Sigmoid colon (tissue), 7 donors: Measurements from ENCODE around the gene SESN3. TPM values are rescaled to one million over a fixed set of nuclear protein-coding genes. Genes with fewer than 3 reads are reported as not detected.
A peak's percentile ranks its signal among the peaks of the same experiment; 100 is the strongest.

ENCODE experiments used
- DNase-seq: peaks from one replicate; pipeline ENCODE4 v3.0.0-alpha.2; 2019
- H3K27ac ChIP-seq, 4 donors: fragments of 200-600 bp; sonication (generic); one replicate each; pipeline ENCODE4 v1.5.1; 2016 to 2019; ENCODE audit warnings: mild to moderate bottlenecking in 1 of 4
- H3K27me3 ChIP-seq, 3 donors: fragments of 200-600 bp; sonication (generic); one replicate each; pipeline ENCODE4 v1.5.1; 2019; ENCODE audit warnings: mild to moderate bottlenecking in 1 of 3
- H3K36me3 ChIP-seq, 4 donors: fragments of 200-600 bp; sonication (generic); one replicate each; pipeline ENCODE4 v1.5.1; 2016 to 2019
- H3K4me1 ChIP-seq, 4 donors: fragments of 200-600 bp; sonication (generic); one replicate each; pipeline ENCODE4 v1.5.1; 2017 to 2019
- H3K4me3 ChIP-seq, 4 donors: fragments of 200-600 bp; sonication (generic); one replicate each; pipeline ENCODE4 v1.5.1; 2017 to 2019; ENCODE audit warnings: mild to moderate bottlenecking in 2 of 4, moderate library complexity in 1 of 4
- H3K9me3 ChIP-seq, 4 donors: fragments of 200-600 bp in 3 of 4; sonication (generic) in 3 of 4; one replicate each; pipeline versions ENCODE4 v1.5.1 to v1.6.1; 2013 to 2019
- EP300 ChIP-seq, 4 donors: sonication (generic); formaldehyde crosslinking; IDR thresholded peaks; one replicate each; pipeline ENCODE4 v1.6.1; 2017; ENCODE audit warnings: antibody characterized with exemption in 4 of 4
- POLR2A ChIP-seq, 2 donors: fragments of 450-650 bp; IDR thresholded peaks; one replicate each; pipeline ENCODE4 v1.6.1; 2016; ENCODE audit warnings: antibody characterized with exemption in 2 of 2, mild to moderate bottlenecking in 2 of 2, moderate library complexity in 2 of 2
- POLR2AphosphoS5 ChIP-seq, 4 donors: sonication (generic); formaldehyde crosslinking; IDR thresholded peaks; one replicate each; pipeline ENCODE4 v1.6.1; 2017; ENCODE audit warnings: antibody characterized with exemption in 4 of 4
- WGBS, 2 donors: extraction: QIAGEN DNeasy Blood & Tissue Kit; methylation state at CpG; one replicate each; pipeline ENCODE4 v1.1.7; 2013; 5-methylcytosine and 5-hydroxymethylcytosine counted together
- intact Hi-C: fragments of 100-400 bp; cut with DNase I; formaldehyde crosslinking; loops from one replicate; pipeline ENCODE4 v1.15.1; 2023
- polyA plus RNA-seq, 3 donors: library from polyadenylated mRNA; stranded (reverse); fragments of 200-250 nt; gene quantifications; one replicate each; pipeline ENCODE4 v1.2.3, GENCODE V29; 2013
- total RNA-seq, 4 donors: library from RNA; depleted of rRNA; stranded (reverse); fragments of >200 nt; gene quantifications; one replicate each; pipeline ENCODE4 v1.1.0, GENCODE V29; 2016
- TF ChIP-seq, protein P1 (sequence below), 4 experiments: fragments of 450-650 bp in 3 of 4; fragments of 200-600 bp in 1 of 4; IDR thresholded peaks; one replicate each; pipeline ENCODE4 v1.5.1; 2016 to 2019; ENCODE audit warnings: antibody characterized with exemption in 4 of 4, mild to moderate bottlenecking in 3 of 4, moderate library complexity in 2 of 4
- donor health status: healthy with polysubstance abuse.
- donor health status: Bipolar disorder and iron deficiency.
- donor health status: healthy.

SESN3 gene
- total and polyA plus RNA-seq, 7 donors: 2.1 to 20.8 (median 8.7) TPM

GRCh38 chr11:95255251-95256145 is 24.5 kb upstream of the SESN3 start:
- Histone ChIP-seq H3K4me1 (peaks cover 0 to 23% (median 14%) of the 10 kb centered on the region in 4 donors), H3K27me3 (no peaks in the 10 kb centered on the region), H3K36me3 (no peaks in the 10 kb centered on the region), H3K4me3 (no peak overlapping the region), H3K27ac (peak overlapping the region in 3 of 4 donors; percentile 57 to 73 (median 68)), H3K9me3 (no peaks in the 10 kb centered on the region)
- intact Hi-C loops: no loop called here
- DNase-seq: no peak
- no peak for TF ChIP-seq POLR2AphosphoS5 (IDR thresholded peaks at IDR 0.05)
- TF ChIP-seq, protein P1, sequence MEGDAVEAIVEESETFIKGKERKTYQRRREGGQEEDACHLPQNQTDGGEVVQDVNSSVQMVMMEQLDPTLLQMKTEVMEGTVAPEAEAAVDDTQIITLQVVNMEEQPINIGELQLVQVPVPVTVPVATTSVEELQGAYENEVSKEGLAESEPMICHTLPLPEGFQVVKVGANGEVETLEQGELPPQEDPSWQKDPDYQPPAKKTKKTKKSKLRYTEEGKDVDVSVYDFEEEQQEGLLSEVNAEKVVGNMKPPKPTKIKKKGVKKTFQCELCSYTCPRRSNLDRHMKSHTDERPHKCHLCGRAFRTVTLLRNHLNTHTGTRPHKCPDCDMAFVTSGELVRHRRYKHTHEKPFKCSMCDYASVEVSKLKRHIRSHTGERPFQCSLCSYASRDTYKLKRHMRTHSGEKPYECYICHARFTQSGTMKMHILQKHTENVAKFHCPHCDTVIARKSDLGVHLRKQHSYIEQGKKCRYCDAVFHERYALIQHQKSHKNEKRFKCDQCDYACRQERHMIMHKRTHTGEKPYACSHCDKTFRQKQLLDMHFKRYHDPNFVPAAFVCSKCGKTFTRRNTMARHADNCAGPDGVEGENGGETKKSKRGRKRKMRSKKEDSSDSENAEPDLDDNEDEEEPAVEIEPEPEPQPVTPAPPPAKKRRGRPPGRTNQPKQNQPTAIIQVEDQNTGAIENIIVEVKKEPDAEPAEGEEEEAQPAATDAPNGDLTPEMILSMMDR (IDR thresholded peaks at IDR 0.05): no peak
- TF ChIP-seq EP300 (IDR thresholded peaks at IDR 0.05): no peak
- no peak for TF ChIP-seq POLR2A (IDR thresholded peaks at IDR 0.05)
- WGBS, 2 donors: 82 to 84% methylated on average over 4 of the region's 4 CpGs

GRCh38 chr11:95254716-95255115 is 23.7 kb upstream of the SESN3 start:
- no peaks in the 10 kb centered on the region for H3K9me3 ChIP-seq
- TF ChIP-seq, protein P1 (IDR thresholded peaks at IDR 0.05): no peak
- TF ChIP-seq POLR2AphosphoS5 (IDR thresholded peaks at IDR 0.05): no peak
- TF ChIP-seq POLR2A (IDR thresholded peaks at IDR 0.05): no peak
- TF ChIP-seq EP300 (IDR thresholded peaks at IDR 0.05): no peak
- no peak for DNase-seq
- intact Hi-C loops: no loop called here
- peaks cover 0 to 23% (median 14%) of the 10 kb centered on the region in 4 donors for H3K4me1 ChIP-seq
- no peaks in the 10 kb centered on the region for H3K27me3 ChIP-seq
- no peak overlapping the region for H3K4me3 ChIP-seq
- peak overlapping the region; percentile 57 to 73 (median 64) for H3K27ac ChIP-seq
- H3K36me3 ChIP-seq: no peaks in the 10 kb centered on the region

- peaks cover 0 to 23% (median 14%) of the 10 kb centered on the region in 4 donors for H3K4me1 ChIP-seq
- intact Hi-C loops: no loop called here
- peak overlapping the region in 3 of 4 donors; percentile 21 to 32 (median 28) for H3K4me3 ChIP-seq
- no peaks in the 10 kb centered on the region for H3K36me3 ChIP-seq
- no peak for TF ChIP-seq EP300 (IDR thresholded peaks at IDR 0.05)
- TF ChIP-seq POLR2A (IDR thresholded peaks at IDR 0.05): no peak
- TF ChIP-seq POLR2AphosphoS5 (IDR thresholded peaks at IDR 0.05): peak in 1 of 4 donors; percentile 47
- TF ChIP-seq, protein P1 (IDR thresholded peaks at IDR 0.05): no peak
- peak overlapping the region; percentile 57 to 73 (median 64) for H3K27ac ChIP-seq
- 3 to 4% methylated on average over 8 of the region's 8 CpGs for WGBS, 2 donors
- no peaks in the 10 kb centered on the region for H3K27me3 ChIP-seq
- H3K9me3 ChIP-seq: no peaks in the 10 kb centered on the region
- peak; percentile 91 for DNase-seq
Observed at GRCh38 chr11:95254131-95254704, 23.2 kb upstream of the SESN3 start.

DNA sequence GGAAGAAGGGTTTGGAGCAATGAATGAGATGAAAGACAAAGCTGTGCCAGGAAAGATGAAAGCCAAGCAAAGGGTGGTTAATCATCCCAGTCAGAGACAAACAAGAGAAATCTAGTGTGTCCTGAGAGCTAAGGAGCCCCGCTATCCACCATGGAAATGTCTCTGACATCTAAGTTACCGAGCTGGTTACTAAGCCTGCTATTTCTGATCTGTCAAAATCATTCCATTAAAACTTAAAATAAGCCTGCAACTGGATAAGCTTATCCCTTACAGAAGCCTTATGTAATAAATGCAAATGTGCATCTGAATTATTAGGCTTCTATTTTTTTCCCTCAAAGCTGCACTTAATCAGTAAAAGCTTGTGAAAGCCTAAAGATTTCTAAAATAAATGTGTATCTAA is 22.1 kb upstream of the SESN3 start:
- Histone ChIP-seq H3K36me3 (no peaks in the 10 kb centered on the region), H3K9me3 (no peaks in the 10 kb centered on the region), H3K27me3 (no peaks in the 10 kb centered on the region), H3K4me1 (peaks cover 0 to 23% (median 14%) of the 10 kb centered on the region in 4 donors), H3K27ac (peak overlapping the region in 1 of 4 donors; percentile 73), H3K4me3 (no peak overlapping the region)
- TF ChIP-seq POLR2AphosphoS5 (IDR thresholded peaks at IDR 0.05): no peak
- TF ChIP-seq EP300 (IDR thresholded peaks at IDR 0.05): no peak
- TF ChIP-seq, protein P1 (IDR thresholded peaks at IDR 0.05): no peak
- TF ChIP-seq POLR2A (IDR thresholded peaks at IDR 0.05): no peak
- no peak for DNase-seq
- WGBS, 2 donors: 87 to 97% methylated on average over 2 of the region's 2 CpGs
- intact Hi-C loops: no loop called here
